Activated CD4-positive, alpha-beta T cell treated with anti-CD3 and anti-CD28 coated beads, Interleukin-2, amount 10 ng/mL, durations not matched to agents 24 days and 14 days (primary cell): ENCODE data around the gene SYNPO. TPM values are rescaled to one million over a fixed set of nuclear protein-coding genes. Genes with fewer than 3 reads are reported as not detected.

Source experiments
- DNase-seq: peaks from one replicate; pipeline ENCODE4 v3.0.0; 2022
- H3K27ac Mint-ChIP-seq: one replicate; pipeline ENCODE4 v1.8.0; 2022; ENCODE audit warnings: mild to moderate bottlenecking, mixed read lengths
- H3K27me3 Mint-ChIP-seq: one replicate; pipeline ENCODE4 v1.8.0; 2022; ENCODE audit warnings: mixed read lengths
- H3K36me3 Mint-ChIP-seq: one replicate; pipeline ENCODE4 v1.8.0; 2022; ENCODE audit warnings: low read depth, mild to moderate bottlenecking, mixed read lengths
- H3K4me1 Mint-ChIP-seq: one replicate; pipeline ENCODE4 v1.8.0; 2021; ENCODE audit warnings: mixed read lengths
- H3K4me3 Mint-ChIP-seq: one replicate; pipeline ENCODE4 v1.8.0; 2022; ENCODE audit warnings: mild to moderate bottlenecking, moderate library complexity, mixed read lengths
- H3K9me3 Mint-ChIP-seq: one replicate; pipeline ENCODE4 v1.8.0; 2021; ENCODE audit warnings: mixed read lengths
- intact Hi-C: fragments of 100-400 bp; cut with micrococcal nuclease; formaldehyde crosslinking; loops from one replicate; pipeline ENCODE4 v1.15.1; 2023
- total RNA-seq: library from RNA; stranded (reverse); gene quantifications from 2 replicates; pipeline ENCODE4 v1.2.3, GENCODE V29; 2022

SYNPO gene
- total RNA-seq, 1 donor from 2014 or later = not detected

GRCh38 chr5:150601491-150602345 is 38.7 kb upstream of the SYNPO start:
- no peak overlapping the region for H3K27ac Mint-ChIP-seq
- no peaks in the 10 kb centered on the region for H3K27me3 Mint-ChIP-seq
- no peaks in the 10 kb centered on the region for H3K4me1 Mint-ChIP-seq
- H3K9me3 Mint-ChIP-seq = no peaks in the 10 kb centered on the region
- no peak overlapping the region for H3K4me3 Mint-ChIP-seq
- no peaks in the 10 kb centered on the region for H3K36me3 Mint-ChIP-seq
- DNase-seq = no peak
- intact Hi-C loops = no loop called here

GRCh38 chr5:150603052-150603451 is 37.4 kb upstream of the SYNPO start:
- Mint-ChIP-seq H3K4me3 (no peak overlapping the region), H3K36me3 (no peaks in the 10 kb centered on the region), H3K27me3 (no peaks in the 10 kb centered on the region), H3K9me3 (no peaks in the 10 kb centered on the region), H3K27ac (no peak overlapping the region), H3K4me1 (no peaks in the 10 kb centered on the region)
- intact Hi-C loops = no loop called here
- no peak for DNase-seq

- intact Hi-C loops = no loop called here
- DNase-seq = no peak
- Mint-ChIP-seq H3K27ac (no peak overlapping the region), H3K4me1 (no peaks in the 10 kb centered on the region), H3K27me3 (no peaks in the 10 kb centered on the region), H3K9me3 (no peaks in the 10 kb centered on the region), H3K4me3 (no peak overlapping the region), H3K36me3 (no peaks in the 10 kb centered on the region)
Measured at GRCh38 chr5:150603491-150603890, 37.0 kb upstream of the SYNPO start.

- Mint-ChIP-seq H3K9me3 (no peaks in the 10 kb centered on the region), H3K27me3 (no peaks in the 10 kb centered on the region), H3K27ac (no peak overlapping the region), H3K36me3 (no peaks in the 10 kb centered on the region), H3K4me1 (no peaks in the 10 kb centered on the region), H3K4me3 (no peak overlapping the region)
- intact Hi-C loops = no loop called here
- DNase-seq = no peak
Measured at GRCh38 chr5:150604010-150604409, 36.5 kb upstream of the SYNPO start.

GRCh38 chr5:150604894-150605440 is 35.5 kb upstream of the SYNPO start:
- Mint-ChIP-seq H3K4me1 (no peaks in the 10 kb centered on the region), H3K27me3 (no peaks in the 10 kb centered on the region), H3K36me3 (no peaks in the 10 kb centered on the region), H3K4me3 (no peak overlapping the region), H3K9me3 (no peaks in the 10 kb centered on the region), H3K27ac (no peak overlapping the region)
- DNase-seq = no peak
- intact Hi-C loops = no loop called here

GRCh38 chr5:150605546-150605945 is 34.9 kb upstream of the SYNPO start:
- no peak overlapping the region for H3K27ac Mint-ChIP-seq
- no peaks in the 10 kb centered on the region for H3K9me3 Mint-ChIP-seq
- no peaks in the 10 kb centered on the region for H3K4me1 Mint-ChIP-seq
- H3K4me3 Mint-ChIP-seq = no peak overlapping the region
- DNase-seq = no peak
- no peaks in the 10 kb centered on the region for H3K27me3 Mint-ChIP-seq
- H3K36me3 Mint-ChIP-seq = no peaks in the 10 kb centered on the region
- intact Hi-C loops = no loop called here

GRCh38 chr5:150606476-150606875 is 34.0 kb upstream of the SYNPO start:
- Mint-ChIP-seq H3K4me3 (no peak overlapping the region), H3K4me1 (no peaks in the 10 kb centered on the region), H3K27ac (no peak overlapping the region), H3K9me3 (no peaks in the 10 kb centered on the region), H3K36me3 (no peaks in the 10 kb centered on the region), H3K27me3 (no peaks in the 10 kb centered on the region)
- intact Hi-C loops = no loop called here
- no peak for DNase-seq

GRCh38 chr5:150607105-150607504 is 33.4 kb upstream of the SYNPO start:
- H3K9me3 Mint-ChIP-seq = no peaks in the 10 kb centered on the region
- no peaks in the 10 kb centered on the region for H3K4me1 Mint-ChIP-seq
- intact Hi-C loops = no loop called here
- no peaks in the 10 kb centered on the region for H3K36me3 Mint-ChIP-seq
- H3K27ac Mint-ChIP-seq = no peak overlapping the region
- no peak overlapping the region for H3K4me3 Mint-ChIP-seq
- DNase-seq = no peak
- H3K27me3 Mint-ChIP-seq = no peaks in the 10 kb centered on the region

GRCh38 chr5:150607991-150608390 is 32.5 kb upstream of the SYNPO start:
- H3K4me3 Mint-ChIP-seq = no peak overlapping the region
- no peaks in the 10 kb centered on the region for H3K4me1 Mint-ChIP-seq
- DNase-seq = no peak
- H3K27ac Mint-ChIP-seq = no peak overlapping the region
- H3K27me3 Mint-ChIP-seq = no peaks in the 10 kb centered on the region
- intact Hi-C loops = no loop called here
- no peaks in the 10 kb centered on the region for H3K9me3 Mint-ChIP-seq
- no peaks in the 10 kb centered on the region for H3K36me3 Mint-ChIP-seq

GRCh38 chr5:150608991-150609390 is 31.5 kb upstream of the SYNPO start:
- Mint-ChIP-seq H3K36me3 (no peaks in the 10 kb centered on the region), H3K27ac (no peak overlapping the region), H3K27me3 (no peaks in the 10 kb centered on the region), H3K4me1 (no peaks in the 10 kb centered on the region), H3K9me3 (no peaks in the 10 kb centered on the region), H3K4me3 (no peak overlapping the region)
- no peak for DNase-seq
- intact Hi-C loops = no loop called here

- no peaks in the 10 kb centered on the region for H3K36me3 Mint-ChIP-seq
- H3K9me3 Mint-ChIP-seq = no peaks in the 10 kb centered on the region
- no peak overlapping the region for H3K4me3 Mint-ChIP-seq
- intact Hi-C loops = no loop called here
- DNase-seq = no peak
- no peaks in the 10 kb centered on the region for H3K27me3 Mint-ChIP-seq
- H3K4me1 Mint-ChIP-seq = no peaks in the 10 kb centered on the region
- H3K27ac Mint-ChIP-seq = no peak overlapping the region
Measured at GRCh38 chr5:150609843-150610584, 30.4 kb upstream of the SYNPO start.

- H3K27ac Mint-ChIP-seq = no peak overlapping the region
Measured at GRCh38 chr5:150611026-150611425, 29.4 kb upstream of the SYNPO start.

GRCh38 chr5:150612405-150612804 is 28.1 kb upstream of the SYNPO start:
- H3K4me3 Mint-ChIP-seq = no peak overlapping the region
- no peaks in the 10 kb centered on the region for H3K4me1 Mint-ChIP-seq
- H3K9me3 Mint-ChIP-seq = no peaks in the 10 kb centered on the region
- H3K27ac Mint-ChIP-seq = no peak overlapping the region
- intact Hi-C loops = no loop called here
- no peaks in the 10 kb centered on the region for H3K36me3 Mint-ChIP-seq
- DNase-seq = no peak
- peaks cover 3% of the 10 kb centered on the region for H3K27me3 Mint-ChIP-seq

More at GRCh38 chr5:150611026-150611425, 29.4 kb upstream of the SYNPO start:
- Mint-ChIP-seq H3K9me3 (no peaks in the 10 kb centered on the region), H3K27me3 (peaks cover 1% of the 10 kb centered on the region), H3K36me3 (no peaks in the 10 kb centered on the region), H3K4me1 (no peaks in the 10 kb centered on the region), H3K4me3 (no peak overlapping the region)
- intact Hi-C loops = no loop called here
- DNase-seq = no peak

- Mint-ChIP-seq H3K4me1 (no peaks in the 10 kb centered on the region), H3K9me3 (no peaks in the 10 kb centered on the region), H3K4me3 (no peak overlapping the region), H3K27ac (no peak overlapping the region), H3K36me3 (no peaks in the 10 kb centered on the region), H3K27me3 (peaks cover 3% of the 10 kb centered on the region)
- no peak for DNase-seq
- intact Hi-C loops = no loop called here
Measured at GRCh38 chr5:150612905-150613670, 27.4 kb upstream of the SYNPO start.
